Heart left ventricle (tissue), 13 donors: ENCODE results near the gene GTF2F1.

Source experiments
- CTCF ChIP-seq, 12 donors: fragments of 200-600 bp; sonication (generic) in 4 of 12; IDR thresholded peaks; one replicate each; pipeline versions ENCODE4 v1.5.0 to v1.8.0; 2018 to 2022; ENCODE audit warnings: antibody characterized with exemption in 12 of 12, mild to moderate bottlenecking in 5 of 12
- POLR2A ChIP-seq, 2 donors: fragments of 450-650 bp; IDR thresholded peaks; one replicate each; pipeline ENCODE4 v1.6.1; 2017; ENCODE audit warnings: antibody characterized with exemption in 2 of 2, mild to moderate bottlenecking in 2 of 2, moderate library complexity in 2 of 2
- donor health status: ischemic (EF 13 %, LVEDD 7.1; RV severe dilation, severe dysfunction).
- donor health status: DM: no; HTN: yes; CAD: no.
- donor health status: DM: no; HTN: no; CAD: no.
- donor health status: ischemic (EF 25% LVEDD 6.9; RV normal size, moderate dysfunction).
- donor health status: ischemic (EF 25% LVEDD 5.7; RV mildly dilated, moderate dysfunction).
- donor health status: ischemic (EF 35%, LVEDD 5.7; RV mildly dilated, moderate dysfunction).
- donor health status: nonischemic (EF 11% LVEDD 7.7; RV severe dilation, severe dysfunction).
- donor health status: DM: yes; HTN: yes; CAD: no.
- donor health status: PGD.
- donor health status: ischemic (EF 29% LVEDD 5.4; RV normal size, mild dysfunction).
- donor health status: nonischemic (EF 23%, LVEDD 6.1; RV moderate dilation, normal function).

GRCh38 chr19:6440905-6441304, 47.9 kb upstream of the GTF2F1 start:
- TF ChIP-seq POLR2A (IDR thresholded peaks at IDR 0.05) (no peak), CTCF (IDR thresholded peaks at IDR 0.05) (no peak)
